Psoas muscle (tissue), 8 donors: ENCODE results near the gene SAP25. TPM values are rescaled to one million over a fixed set of nuclear protein-coding genes. Genes with fewer than 3 reads are reported as not detected.
A peak's percentile ranks its signal among the peaks of the same experiment; 100 is the strongest.
"Not testable (repeated sequence)": the region's sequence is repeated elsewhere in the genome, so short reads cannot be mapped to it uniquely, and the experiment has no call there.

Experiments used
- ATAC-seq, 4 donors: fragments of 200-7000 bp; cut with Tn5 transposase; one replicate each; pipeline ENCODE4 v1.9.1; 2020; ENCODE audit warnings: moderate library complexity in 3 of 4, mild to moderate bottlenecking in 2 of 4
- DNase-seq, 2 donors: peaks; one replicate each; pipeline ENCODE4 v3.0.0-alpha.2; 2020
- H3K27ac ChIP-seq: fragments of 200-600 bp; one replicate; pipeline ENCODE4 v1.8.0; 2022
- H3K27me3 ChIP-seq, 3 donors: fragments of 200-600 bp in 1 of 3; one replicate each; pipeline versions ENCODE4 v1.6.1 to v1.8.0; 2013 to 2022; ENCODE audit warnings: low read length in 2 of 3, mild to moderate bottlenecking in 2 of 3, moderate library complexity in 1 of 3; ENCODE audit not compliant: insufficient read depth in 3 of 3
- H3K36me3 ChIP-seq, 2 donors: fragments of 200-600 bp in 1 of 2; one replicate each; pipeline versions ENCODE4 v1.6.1 to v1.8.0; 2013 to 2022; ENCODE audit warnings: low read depth in 1 of 2, mild to moderate bottlenecking in 1 of 2, moderate library complexity in 1 of 2; ENCODE audit not compliant: insufficient read depth in 1 of 2
- H3K4me1 ChIP-seq: fragments of 200-600 bp; one replicate; pipeline ENCODE4 v1.8.0; 2022
- H3K4me3 ChIP-seq: fragments of 200-600 bp; one replicate; pipeline ENCODE4 v1.8.0; 2022; ENCODE audit warnings: mild to moderate bottlenecking
- H3K9me3 ChIP-seq: fragments of 200-600 bp; one replicate; pipeline ENCODE4 v1.8.0; 2022
- CTCF ChIP-seq: fragments of 200-600 bp; IDR thresholded peaks from one replicate; pipeline ENCODE4 v1.8.0; 2022; ENCODE audit warnings: antibody characterized with exemption
- WGBS, 3 donors: extraction: QIAGEN DNeasy Blood & Tissue Kit; methylation state at CpG; one replicate each; pipeline versions ENCODE4 v1.1.6 to v1.1.7; 2013; 5-methylcytosine and 5-hydroxymethylcytosine counted together
- intact Hi-C, 2 donors: fragments of 100-400 bp; cut with DNase I; formaldehyde crosslinking; loops; one replicate each; pipeline versions ENCODE4 v1.11.0 to v1.14.2; 2022
- polyA plus RNA-seq, 3 donors: library from polyadenylated mRNA; stranded (reverse); fragments of 200-250 nt; gene quantifications; one replicate each; pipeline ENCODE4 v1.2.3, GENCODE V29; 2013
- total RNA-seq, 4 donors: library from RNA; stranded (reverse); fragmentation: NEBNext Ultra II Directional in 2 of 4; extraction: Animal tissue kit (Norgen Biotek cat#: 25700) in 2 of 4; gene quantifications; one replicate each; pipeline versions ENCODE4 v1.2.1 to v1.2.4, GENCODE V29; 2021 to 2023
- donor health status: healthy with polysubstance abuse.
- donor health status: DM: no; HTN: no; CAD: no; lungs with moderate emphysema.
- donor health status: Bipolar disorder and iron deficiency.
- donor health status: healthy.
- donor health status: DM: yes; HTN: yes; CAD: no.
- donor health status: DM: no; HTN: no; CAD: no.
- donor health status: DM: no; HTN: no; CAD: no.
- donor health status: DM: yes; HTN: yes; CAD: no.

SAP25 gene
- total and polyA plus RNA-seq, 7 donors: 0.21 to 1.9 (median 0.59) TPM; not detected in 2

- no peak overlapping the region for H3K27ac ChIP-seq
- no peak for DNase-seq
- H3K9me3 ChIP-seq: no peaks in the 10 kb centered on the region
- TF ChIP-seq CTCF: no peak
- H3K36me3 ChIP-seq: no peaks in the 10 kb centered on the region
- no peaks in the 10 kb centered on the region for H3K27me3 ChIP-seq
- intact Hi-C loops: loop anchor here in 1 of 2 donors (5.0 kb wide), 1 partner anchor 66 kb away; the partner anchor contains the start of gene TSC22D4
- no peak for ATAC-seq
- no peak overlapping the region for H3K4me3 ChIP-seq
- H3K4me1 ChIP-seq: peaks cover 31% of the 10 kb centered on the region
- WGBS, 3 donors: 59 to 76% (median 70%) methylated on average over 1 of the region's 1 CpG
Observed at GRCh38 chr7:100543586-100543985, 30.1 kb downstream of the SAP25 start.

GRCh38 chr7:100541309-100541708, 32.4 kb downstream of the SAP25 start:
- not testable (repeated sequence) for H3K27me3 ChIP-seq, H3K4me3 ChIP-seq, H3K27ac ChIP-seq, DNase-seq, ATAC-seq, H3K36me3 ChIP-seq, H3K9me3 ChIP-seq
- peaks cover 28% of the 10 kb centered on the region for H3K4me1 ChIP-seq
- 80 to 85% (median 81%) methylated on average over 7 of the region's 7 CpGs for WGBS, 3 donors
- intact Hi-C loops: loop anchor here in 1 of 2 donors (5.0 kb wide), 1 partner anchor 64 kb away; the partner anchor contains the start of gene TSC22D4

GRCh38 chr7:100540073-100540723, 33.5 kb downstream of the SAP25 start:
- H3K9me3 ChIP-seq: no peaks in the 10 kb centered on the region
- no peak for ATAC-seq
- no peak for TF ChIP-seq CTCF
- intact Hi-C loops: loop anchor here in 1 of 2 donors (5.0 kb wide), 1 partner anchor 63 kb away; the partner anchor contains the start of gene TSC22D4
- no peak for DNase-seq
- H3K27me3 ChIP-seq: no peaks in the 10 kb centered on the region
- peak overlapping the region; percentile 85 for H3K4me3 ChIP-seq
- WGBS, 3 donors: 44 to 48% (median 45%) methylated on average over 6 of the region's 6 CpGs
- H3K4me1 ChIP-seq: peaks cover 18% of the 10 kb centered on the region
- H3K27ac ChIP-seq: no peak overlapping the region
- H3K36me3 ChIP-seq: no peaks in the 10 kb centered on the region

- TF ChIP-seq CTCF: no peak
- H3K36me3 ChIP-seq: no peaks in the 10 kb centered on the region
- H3K9me3 ChIP-seq: no peaks in the 10 kb centered on the region
- ATAC-seq: no peak
- peaks cover 14% of the 10 kb centered on the region for H3K4me1 ChIP-seq
- H3K4me3 ChIP-seq: peak overlapping the region; percentile 85
- intact Hi-C loops: loop anchor here in 1 of 2 donors (5.0 kb wide), 1 partner anchor 62 kb away; the partner anchor contains the start of gene TSC22D4
- WGBS, 3 donors: 0 to 1% (median 1%) methylated on average over 32 to 44 of the region's 44 CpGs
- H3K27me3 ChIP-seq: no peaks in the 10 kb centered on the region
- no peak for DNase-seq
- H3K27ac ChIP-seq: peak overlapping the region; percentile 60
Observed at GRCh38 chr7:100539436-100540006, 34.2 kb downstream of the SAP25 start.

GRCh38 chr7:100538654-100539435, 34.9 kb downstream of the SAP25 start, which contains the start of gene AGFG2:
AGFG2 (plus strand) TSS chr7:100539203; CDS start chr7:100539347, 144 bp downstream.
- DNase-seq: peak; percentile 100
- Histone ChIP-seq H3K27ac (peak within 1 kb of the TSS; percentile 65), H3K9me3 (no peaks in the 10 kb centered on the region), H3K4me3 (peak within 1 kb of the TSS; percentile 85), H3K36me3 (no peaks in the 10 kb centered on the region), H3K4me1 (peaks cover 14% of the 10 kb centered on the region), H3K27me3 (no peaks in the 10 kb centered on the region)
- 0% methylated on average over 51 to 60 of the region's 60 CpGs for WGBS, 3 donors
- intact Hi-C loops: no loop called here
- TF ChIP-seq CTCF: no peak
- peak; percentile 99 to 100 (median 100) for ATAC-seq
